Measurements from ENCODE around the gene ZNF813.
"Not testable (repeated sequence)": the region's sequence is repeated elsewhere in the genome, so short reads cannot be mapped to it uniquely, and the experiment has no call there.

The ZNF813 gene

DNA sequence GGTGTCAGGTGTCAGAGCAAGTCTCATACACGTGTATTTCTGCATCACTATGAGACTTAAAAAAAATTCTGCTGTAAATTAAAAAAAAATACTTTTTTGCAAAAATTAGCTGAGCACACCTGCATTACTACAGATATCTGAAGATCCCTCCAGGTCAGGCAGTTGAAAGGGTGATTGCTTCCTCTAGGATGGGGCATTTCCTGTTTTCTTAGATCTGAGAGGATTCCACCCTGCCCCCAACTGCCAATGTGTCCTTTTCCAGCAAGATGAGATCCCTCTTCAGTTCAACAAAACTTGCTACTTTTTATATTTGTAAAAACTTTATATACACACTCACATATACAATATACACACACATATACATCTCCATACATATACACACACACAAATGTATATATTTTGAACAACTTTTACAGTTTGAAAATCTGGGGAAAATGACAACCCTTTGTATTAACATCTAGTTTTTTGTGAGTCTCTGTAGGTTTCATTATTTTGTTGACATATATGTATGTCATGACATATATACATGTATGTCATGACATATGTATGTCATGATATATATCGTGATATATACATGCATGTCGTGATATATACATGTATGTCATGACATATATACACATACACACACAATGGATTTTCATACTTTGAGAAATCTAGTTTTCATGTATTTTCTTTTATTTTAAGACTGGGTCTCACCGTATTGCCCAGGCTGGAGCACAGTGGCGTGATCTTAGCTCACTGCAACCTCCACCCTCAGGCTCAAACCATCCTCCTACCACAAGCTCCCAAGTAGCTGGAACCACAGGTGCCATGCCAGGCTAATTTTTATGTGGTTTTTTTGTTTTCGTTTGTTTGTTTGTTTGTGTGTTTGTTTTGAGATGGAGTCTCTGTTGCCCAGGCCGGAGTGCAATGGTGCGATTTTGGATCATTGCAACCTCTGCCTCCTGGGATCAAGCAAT, 17.8 kb downstream of the ZNF813 start:
- no peak for DNase-seq

DNA sequence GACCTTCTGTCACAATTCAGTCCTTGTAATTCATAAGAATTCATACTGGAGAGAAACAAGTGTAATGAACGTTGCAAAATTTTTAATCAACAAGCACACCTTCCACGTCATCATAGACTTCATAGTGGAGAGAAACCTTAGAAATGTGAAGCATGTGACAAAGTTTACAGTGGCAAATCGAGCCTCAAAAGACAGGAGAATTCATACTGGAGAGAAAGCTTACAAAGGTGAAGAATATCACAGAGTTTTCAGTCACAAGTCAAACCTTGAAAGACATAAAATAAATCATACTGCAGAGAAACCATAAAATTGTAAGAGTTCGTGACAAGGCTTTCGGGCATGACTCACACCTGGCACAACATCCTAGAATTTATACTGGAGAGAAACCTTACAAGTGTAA, 24.6 kb downstream of the ZNF813 start:
- no peak for DNase-seq

DNA sequence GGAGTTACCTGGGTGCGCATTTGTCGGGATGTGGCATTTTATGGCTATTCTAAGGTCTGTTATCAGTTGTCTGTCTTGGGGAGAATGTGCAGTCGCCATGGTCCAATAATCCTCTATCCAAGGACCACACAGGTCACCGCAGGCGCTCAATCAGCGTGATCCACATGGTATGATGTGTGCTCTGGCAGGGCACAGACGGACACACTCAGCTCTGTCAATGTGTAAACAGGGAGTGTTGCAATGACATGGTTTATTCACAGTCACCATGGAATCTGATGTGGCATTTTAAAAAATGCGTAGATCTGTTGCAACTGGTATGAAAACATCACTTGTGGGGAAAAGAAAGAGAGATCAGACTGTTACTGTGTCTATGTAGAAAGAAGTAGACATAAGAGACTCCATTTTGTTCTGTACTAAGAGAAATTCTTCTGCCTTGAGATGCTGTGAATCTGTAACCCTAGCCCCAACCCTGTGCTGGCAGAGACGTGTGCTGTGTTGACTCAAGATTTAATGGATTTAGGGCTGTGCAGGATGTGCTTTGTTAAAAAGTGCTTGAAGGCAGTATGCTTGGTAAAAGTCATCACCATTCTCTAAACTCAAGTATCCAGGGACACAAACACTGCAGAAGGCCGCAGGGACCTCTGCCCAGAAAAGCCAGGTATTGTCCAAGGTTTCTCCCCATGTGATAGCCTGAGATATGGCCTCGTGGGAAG, 29.9 kb downstream of the ZNF813 start:
- DNase-seq = not testable (repeated sequence)

- not testable (repeated sequence) for DNase-seq
Observed at GRCh38 chr19:53498024-53498395, 30.5 kb downstream of the ZNF813 start.

DNA sequence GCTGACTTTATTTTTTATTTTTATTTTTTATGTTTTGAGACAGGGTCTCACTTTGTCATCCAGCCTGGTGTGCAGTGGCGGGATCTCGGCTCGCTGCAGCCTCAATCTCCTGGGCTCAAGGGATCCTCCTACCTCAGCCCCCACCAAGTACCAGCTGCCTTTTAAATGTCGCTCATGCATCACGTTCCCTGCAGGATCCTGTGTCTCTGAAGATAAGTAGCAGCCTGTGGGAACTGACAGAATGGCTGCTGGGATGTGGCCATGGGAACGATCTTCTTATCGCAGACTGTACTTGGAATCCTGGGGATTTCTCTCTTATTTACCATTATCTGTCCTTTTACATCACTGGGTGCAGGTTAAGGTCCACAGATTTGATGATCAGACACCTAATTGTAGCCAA, 35.6 kb downstream of the ZNF813 start:
- not testable (repeated sequence) for DNase-seq

DNA sequence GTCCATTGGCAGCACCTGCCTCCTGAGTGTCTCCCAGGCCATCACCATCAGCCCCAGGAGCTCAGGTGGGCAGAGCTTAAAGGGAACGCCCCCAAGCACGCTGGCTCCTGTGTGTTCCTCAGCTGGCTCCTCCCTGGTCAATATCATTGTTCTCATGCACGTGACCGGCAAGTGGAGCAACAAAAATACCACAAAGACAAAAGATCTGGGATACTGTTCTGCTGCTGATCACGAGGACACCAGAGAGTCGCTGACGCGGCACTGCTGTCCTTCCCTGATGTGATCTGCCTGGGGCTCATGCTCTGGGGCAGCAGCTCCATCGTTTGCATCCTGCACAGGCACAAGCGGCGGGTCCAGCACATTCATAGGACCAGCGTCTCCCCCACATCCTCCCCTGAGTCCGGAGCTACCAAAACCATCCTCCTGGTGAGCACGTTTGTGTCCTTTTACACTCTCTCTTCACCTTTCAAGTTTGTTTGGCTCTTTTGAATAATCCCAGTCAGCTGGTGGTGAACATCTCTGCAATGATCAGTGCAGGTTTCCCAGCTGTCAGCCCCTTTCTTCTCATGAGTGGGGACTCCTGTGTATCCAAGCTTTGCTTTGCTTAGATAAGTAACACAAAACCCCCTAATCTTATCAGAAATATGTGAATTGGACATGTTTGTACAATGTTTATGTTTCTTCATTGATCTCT, 36.3 kb downstream of the ZNF813 start:
- not testable (repeated sequence) for DNase-seq

DNA sequence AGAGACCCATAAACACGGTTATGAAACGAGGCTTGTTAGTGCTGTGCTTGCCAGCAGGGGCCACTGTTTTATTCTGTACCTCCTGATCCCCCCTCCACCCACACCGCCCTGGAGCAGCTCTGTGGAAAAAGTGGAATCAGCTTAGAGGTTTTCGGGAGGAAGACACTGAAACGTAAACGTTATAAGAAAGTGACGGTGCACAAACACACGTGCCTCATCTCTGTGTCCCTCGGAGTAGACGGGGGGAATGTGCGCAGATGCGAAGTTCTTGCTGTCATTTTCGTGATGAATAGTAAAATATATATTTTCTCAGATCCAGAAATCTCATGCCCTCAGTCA, 36.8 kb downstream of the ZNF813 start:
- DNase-seq = not testable (repeated sequence)

GRCh38 chr19:53504885-53505284, 37.4 kb downstream of the ZNF813 start:
- no peak for DNase-seq

GRCh38 chr19:53506728-53507127, 39.2 kb downstream of the ZNF813 start:
- no peak for DNase-seq

DNA sequence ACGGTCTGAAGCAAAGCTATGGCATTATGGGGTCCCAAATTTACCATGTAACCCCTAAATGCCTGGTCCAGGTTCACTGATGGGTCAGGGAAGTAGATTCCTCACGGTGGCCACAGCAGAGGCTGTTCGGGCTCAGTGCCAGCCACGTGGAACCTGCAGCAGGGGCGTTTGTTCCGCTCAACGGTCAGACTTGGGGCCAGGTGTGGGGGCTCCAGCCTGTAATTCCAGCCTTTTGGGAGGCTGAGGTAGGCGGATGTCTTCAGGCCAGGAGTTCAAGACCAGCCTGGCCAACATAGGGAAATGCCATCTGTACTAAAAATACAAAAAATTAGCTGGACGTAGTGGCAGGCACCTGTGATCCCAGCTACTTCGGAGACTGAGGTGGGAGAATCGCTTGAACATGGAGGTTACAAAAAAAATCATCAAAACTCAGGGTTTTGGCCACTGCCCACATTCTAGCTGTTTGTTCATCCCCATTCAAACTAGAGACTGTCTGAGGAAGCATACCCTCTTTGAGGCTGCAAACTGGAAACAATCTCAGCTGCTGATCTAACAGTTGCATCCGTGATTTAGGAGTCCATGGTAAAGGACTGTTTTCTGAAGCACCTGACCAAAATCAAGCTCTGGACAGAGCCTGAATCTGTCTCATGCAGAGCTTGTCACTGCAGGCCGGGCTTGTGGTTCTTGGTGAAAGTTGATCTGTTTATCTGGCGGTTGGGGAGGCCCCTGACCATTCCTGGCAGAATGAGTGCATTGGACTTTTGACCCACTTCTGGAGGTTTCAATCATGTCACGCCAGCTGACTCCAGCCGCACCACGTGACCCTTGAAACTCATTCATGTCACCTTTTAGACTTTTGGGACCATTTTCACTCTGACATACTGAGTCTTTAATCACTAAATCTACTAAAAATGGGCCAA, 40.2 kb downstream of the ZNF813 start:
- no peak for DNase-seq

DNA sequence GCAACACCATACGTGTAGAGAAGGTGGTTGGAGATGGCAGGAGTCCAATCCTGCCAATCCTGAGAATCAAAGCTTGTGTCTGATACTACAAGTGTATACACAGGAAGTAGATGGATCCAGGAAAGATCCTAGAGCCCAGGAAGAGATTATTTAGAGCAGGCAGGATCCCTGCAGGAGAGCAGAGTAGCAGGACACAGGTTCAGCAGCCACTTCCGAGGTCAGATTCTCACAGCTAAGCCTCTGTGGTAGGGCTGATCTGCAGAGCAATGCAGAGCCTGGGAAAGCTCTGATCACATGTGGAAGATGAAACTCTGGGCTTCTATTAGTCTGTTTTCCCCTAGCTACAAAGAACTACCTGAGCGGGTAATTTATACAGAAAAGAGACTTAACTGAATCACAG, 41.9 kb downstream of the ZNF813 start:
- DNase-seq = no peak

DNA sequence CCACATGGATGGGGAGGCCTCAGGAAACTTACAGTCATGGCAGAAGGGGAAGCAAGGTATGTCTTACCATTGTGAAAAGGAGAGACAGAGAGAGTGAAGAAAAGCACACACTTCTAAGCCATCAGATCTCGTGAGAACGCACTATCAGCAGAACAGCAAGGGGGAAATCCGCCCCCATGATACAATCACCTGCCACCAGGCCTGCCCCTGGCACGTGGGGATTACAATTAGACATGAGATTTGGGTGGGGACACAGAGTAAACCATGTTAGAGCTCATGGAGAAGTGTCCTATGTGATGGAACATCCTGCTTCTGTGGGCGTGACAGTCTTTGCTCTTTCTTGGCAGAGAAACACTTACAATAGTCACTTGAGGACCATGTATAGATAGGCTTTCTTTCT, 42.3 kb downstream of the ZNF813 start:
- DNase-seq = no peak

DNA sequence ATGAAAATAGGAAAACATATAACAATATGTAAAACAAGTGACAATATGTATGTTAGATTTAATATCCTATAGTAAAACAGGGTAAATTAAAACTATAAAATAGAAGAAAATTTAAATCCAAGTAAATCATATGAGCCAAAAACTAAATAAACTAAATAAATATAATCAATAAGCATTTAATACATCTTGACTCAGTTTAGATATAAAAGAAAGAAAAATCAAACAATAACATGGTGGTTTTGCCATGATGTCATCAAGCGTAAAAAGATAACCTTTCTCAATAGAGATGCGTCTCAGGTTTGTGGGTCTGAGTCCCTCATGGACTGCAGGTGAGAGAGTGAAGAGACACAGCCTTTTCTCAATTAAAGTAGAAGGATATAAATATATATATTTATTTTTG, 43.8 kb downstream of the ZNF813 start:
- no peak for DNase-seq

GRCh38 chr19:53511933-53512374, 44.4 kb downstream of the ZNF813 start:
- DNase-seq = peak; percentile 11

DNA sequence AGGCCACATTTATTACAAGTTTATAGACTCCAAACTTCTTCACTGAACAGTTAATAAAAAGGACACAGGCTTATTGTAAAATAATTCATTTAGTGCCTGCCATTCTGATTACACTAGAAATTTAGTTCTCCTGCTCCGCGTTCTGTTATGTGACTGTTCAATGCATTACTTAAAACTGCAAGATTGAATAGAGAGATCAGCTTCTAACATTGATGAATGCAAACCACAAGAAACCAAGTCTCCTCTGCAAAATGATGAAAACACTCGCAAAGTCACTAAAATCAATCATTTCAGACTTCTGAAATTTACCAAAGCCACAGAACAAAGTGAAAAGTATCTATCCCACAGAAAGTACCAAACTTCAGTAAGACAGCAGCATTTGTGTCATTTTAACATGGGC, 47.5 kb downstream of the ZNF813 start:
- not testable (repeated sequence) for DNase-seq

- no peak for DNase-seq
Observed at GRCh38 chr19:53517114-53517741, 49.7 kb downstream of the ZNF813 start.

DNA sequence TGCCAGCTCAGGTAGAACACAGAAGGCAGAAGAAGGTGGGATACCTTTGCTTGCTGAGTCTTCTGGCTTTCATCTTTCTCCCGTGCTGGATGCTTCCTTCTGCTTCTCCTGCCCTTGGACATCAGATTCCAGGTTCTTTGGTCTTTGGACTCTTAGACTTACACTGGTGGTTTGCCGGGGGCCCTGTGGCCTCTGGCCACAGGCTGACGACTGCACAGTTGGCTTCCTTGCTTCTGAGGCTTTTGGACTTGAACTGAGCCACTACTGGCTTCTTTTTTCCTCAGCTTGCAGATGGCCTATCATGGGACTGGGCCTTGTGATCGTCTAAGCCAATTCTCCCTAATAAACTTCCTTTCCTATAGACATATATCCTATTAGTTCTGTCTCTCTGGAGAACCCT, 50.6 kb downstream of the ZNF813 start:
- no peak for DNase-seq

- no peak for DNase-seq
Observed at GRCh38 chr19:53518716-53519115, 51.2 kb downstream of the ZNF813 start.

- no peak for DNase-seq
Observed at GRCh38 chr19:53519446-53519845, 51.9 kb downstream of the ZNF813 start.

GRCh38 chr19:53520163-53520546, 52.6 kb downstream of the ZNF813 start:
- DNase-seq = no peak

DNA sequence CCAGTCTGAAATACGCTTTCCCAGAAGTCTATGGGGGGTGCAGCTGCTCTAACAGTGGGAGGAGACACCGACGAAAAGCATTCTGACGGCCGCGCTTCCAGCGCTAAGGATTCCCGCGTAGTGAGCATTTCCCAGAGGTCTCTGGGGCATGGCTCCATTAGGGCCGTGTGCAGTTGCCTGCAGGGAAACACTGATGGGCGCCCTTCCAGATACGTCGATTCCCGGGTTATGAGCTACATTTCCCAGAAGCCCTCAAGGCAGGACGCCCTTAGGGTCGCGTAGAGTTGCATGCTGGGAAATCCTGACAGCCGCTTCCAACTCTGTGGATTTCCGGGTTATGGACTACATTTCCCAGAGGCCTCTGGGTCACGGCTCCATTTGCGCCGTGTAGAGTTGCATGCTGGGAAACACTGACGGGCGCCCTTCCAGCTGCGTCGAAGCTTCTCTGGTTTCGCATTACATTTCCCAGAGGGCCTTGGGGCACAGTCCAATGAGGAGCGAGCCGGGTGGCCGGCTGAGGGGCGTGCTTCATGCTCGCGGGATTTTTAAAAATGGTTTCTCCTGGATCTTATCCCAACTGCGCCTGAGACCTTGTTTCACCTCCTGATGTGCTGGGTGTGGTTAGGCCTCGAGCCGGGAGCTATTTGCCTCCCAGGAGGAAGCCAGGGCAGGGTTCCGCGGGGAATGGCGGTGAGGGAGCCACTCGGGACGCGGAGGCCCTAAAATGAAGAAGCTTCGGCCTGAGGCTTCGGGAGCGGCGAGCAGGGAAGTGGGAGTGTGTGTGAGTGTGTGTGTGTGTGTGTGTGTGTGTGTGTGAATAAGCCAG, 53.2 kb downstream of the ZNF813 start:
- peak; percentile 95 for DNase-seq

All from amniotic stem cell (primary cell).